PC-9 (cell line): ENCODE data around the gene ZNF85.
"Not testable (repeated sequence)": the region's sequence is repeated elsewhere in the genome, so short reads cannot be mapped to it uniquely, and the experiment has no call there.

Source experiments
- CTCF ChIP-seq: fragments of 200-600 bp; sonication (generic); conservative IDR thresholded peaks from 2 replicates; pipeline ENCODE4 v1.6.1; 2017; ENCODE audit warnings: mixed run types, antibody characterized with exemption, mild to moderate bottlenecking, moderate library complexity
- EZH2 ChIP-seq: fragments of 200-600 bp; sonication (generic); IDR thresholded peaks from 2 replicates; pipeline ENCODE4 v1.8.0; 2017; ENCODE audit warnings: antibody characterized with exemption, low read depth

- TF ChIP-seq CTCF, EZH2: not testable (repeated sequence)
Measured at GRCh38 chr19:20952561-20953095, 29.6 kb downstream of the ZNF85 start.
